PC-9 (cell line): ENCODE results near the gene PLAC9.
"Not testable (repeated sequence)": the region's sequence is repeated elsewhere in the genome, so short reads cannot be mapped to it uniquely, and the experiment has no call there.

Experiments used
- EZH2 ChIP-seq: fragments of 200-600 bp; sonication (generic); IDR thresholded peaks from 2 replicates; pipeline ENCODE4 v1.8.0; 2017; ENCODE audit warnings: antibody characterized with exemption, low read depth
- TF ChIP-seq, protein P1 (sequence below): fragments of 200-600 bp; sonication (generic); conservative IDR thresholded peaks from 2 replicates; pipeline ENCODE4 v1.6.1; 2017; ENCODE audit warnings: mixed run types, antibody characterized with exemption, mild to moderate bottlenecking, moderate library complexity

DNA sequence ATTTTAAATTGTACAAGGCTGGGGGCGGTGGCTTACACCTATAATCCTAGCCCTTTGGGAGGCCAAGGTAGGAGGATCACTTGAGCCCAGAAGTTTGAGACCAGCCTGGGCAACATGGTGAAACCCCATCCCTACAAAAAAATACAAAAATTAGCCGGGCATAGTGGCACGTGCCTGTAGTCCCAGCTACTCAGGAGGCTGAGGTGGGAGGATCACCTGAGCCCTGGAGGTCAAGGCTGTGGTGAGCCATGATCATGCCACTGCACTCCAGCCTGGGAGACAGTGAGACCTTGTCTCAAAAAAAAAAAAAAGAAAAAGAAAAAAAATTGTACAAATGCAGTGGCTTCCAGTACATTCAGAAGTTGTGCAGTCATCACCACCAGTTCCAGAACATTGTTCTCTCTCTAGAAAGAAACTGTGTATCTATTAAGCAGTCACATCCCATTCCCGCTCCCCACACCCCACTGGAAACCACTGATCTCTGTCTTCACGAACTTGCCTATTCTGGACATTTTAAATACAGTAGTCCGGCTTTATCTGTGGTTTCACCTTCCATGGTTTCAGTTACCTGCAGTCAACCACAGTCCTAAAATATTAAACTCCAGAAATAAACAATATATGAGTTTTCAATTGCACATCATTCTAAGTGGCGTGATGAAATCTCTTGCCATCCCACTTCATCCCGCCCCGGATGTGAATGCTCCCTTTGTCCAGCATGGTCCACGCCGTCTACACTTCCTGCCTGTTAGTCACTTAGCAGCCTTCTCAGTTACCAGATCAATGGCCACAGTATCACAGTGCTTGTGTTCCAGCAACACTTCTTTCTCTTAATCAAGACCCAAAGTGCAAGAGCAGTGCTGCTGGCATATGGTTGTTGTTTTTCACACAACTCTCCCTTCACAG, 13.1 kb downstream of the PLAC9 start:
- TF ChIP-seq, protein P1, sequence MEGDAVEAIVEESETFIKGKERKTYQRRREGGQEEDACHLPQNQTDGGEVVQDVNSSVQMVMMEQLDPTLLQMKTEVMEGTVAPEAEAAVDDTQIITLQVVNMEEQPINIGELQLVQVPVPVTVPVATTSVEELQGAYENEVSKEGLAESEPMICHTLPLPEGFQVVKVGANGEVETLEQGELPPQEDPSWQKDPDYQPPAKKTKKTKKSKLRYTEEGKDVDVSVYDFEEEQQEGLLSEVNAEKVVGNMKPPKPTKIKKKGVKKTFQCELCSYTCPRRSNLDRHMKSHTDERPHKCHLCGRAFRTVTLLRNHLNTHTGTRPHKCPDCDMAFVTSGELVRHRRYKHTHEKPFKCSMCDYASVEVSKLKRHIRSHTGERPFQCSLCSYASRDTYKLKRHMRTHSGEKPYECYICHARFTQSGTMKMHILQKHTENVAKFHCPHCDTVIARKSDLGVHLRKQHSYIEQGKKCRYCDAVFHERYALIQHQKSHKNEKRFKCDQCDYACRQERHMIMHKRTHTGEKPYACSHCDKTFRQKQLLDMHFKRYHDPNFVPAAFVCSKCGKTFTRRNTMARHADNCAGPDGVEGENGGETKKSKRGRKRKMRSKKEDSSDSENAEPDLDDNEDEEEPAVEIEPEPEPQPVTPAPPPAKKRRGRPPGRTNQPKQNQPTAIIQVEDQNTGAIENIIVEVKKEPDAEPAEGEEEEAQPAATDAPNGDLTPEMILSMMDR: not testable (repeated sequence)
- not testable (repeated sequence) for TF ChIP-seq EZH2
